ENCODE data around the gene DGKH.

DNA sequence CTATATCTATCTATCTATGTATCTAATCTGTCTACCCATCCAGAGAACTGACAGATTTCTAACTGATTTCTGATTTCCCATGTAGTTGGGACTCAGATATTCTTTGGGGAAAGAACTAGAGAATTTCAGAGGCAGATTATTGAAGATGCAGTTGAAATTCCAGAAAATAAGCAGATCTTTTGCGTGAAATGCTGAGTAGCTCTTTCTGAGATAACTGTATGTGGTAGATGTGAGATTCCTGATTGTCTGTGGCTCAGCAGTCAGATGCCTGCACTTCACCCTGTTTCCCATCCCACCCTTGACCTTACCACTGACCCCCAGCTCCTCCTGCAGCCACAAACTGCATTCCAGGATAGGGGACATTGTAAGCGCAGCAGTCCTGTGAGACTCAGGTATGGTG is 61.5 kb downstream of the DGKH start:
- TF ChIP-seq, protein P1, sequence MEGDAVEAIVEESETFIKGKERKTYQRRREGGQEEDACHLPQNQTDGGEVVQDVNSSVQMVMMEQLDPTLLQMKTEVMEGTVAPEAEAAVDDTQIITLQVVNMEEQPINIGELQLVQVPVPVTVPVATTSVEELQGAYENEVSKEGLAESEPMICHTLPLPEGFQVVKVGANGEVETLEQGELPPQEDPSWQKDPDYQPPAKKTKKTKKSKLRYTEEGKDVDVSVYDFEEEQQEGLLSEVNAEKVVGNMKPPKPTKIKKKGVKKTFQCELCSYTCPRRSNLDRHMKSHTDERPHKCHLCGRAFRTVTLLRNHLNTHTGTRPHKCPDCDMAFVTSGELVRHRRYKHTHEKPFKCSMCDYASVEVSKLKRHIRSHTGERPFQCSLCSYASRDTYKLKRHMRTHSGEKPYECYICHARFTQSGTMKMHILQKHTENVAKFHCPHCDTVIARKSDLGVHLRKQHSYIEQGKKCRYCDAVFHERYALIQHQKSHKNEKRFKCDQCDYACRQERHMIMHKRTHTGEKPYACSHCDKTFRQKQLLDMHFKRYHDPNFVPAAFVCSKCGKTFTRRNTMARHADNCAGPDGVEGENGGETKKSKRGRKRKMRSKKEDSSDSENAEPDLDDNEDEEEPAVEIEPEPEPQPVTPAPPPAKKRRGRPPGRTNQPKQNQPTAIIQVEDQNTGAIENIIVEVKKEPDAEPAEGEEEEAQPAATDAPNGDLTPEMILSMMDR (conservative IDR thresholded peaks at IDR 0.05; ENCODE audit: low read length), result no peak
- no peak for TF ChIP-seq EZH2phosphoT487 (IDR thresholded peaks at IDR 0.05; ENCODE audit: borderline replicate concordance)
